HG03060 (cell line): Measurements from ENCODE around the gene VAMP8.
A peak's percentile ranks its signal among the peaks of the same experiment; 100 is the strongest.
"Not testable (repeated sequence)": the region's sequence is repeated elsewhere in the genome, so short reads cannot be mapped to it uniquely, and the experiment has no call there.

Experiments used
- ATAC-seq: cut with Tn5 transposase; IDR thresholded peaks from one replicate; pipeline ENCODE4 v1.9.1; 2021; ENCODE audit warnings: low read depth, moderate number of reproducible peaks; ENCODE audit not compliant: unreplicated experiment

VAMP8 gene

GRCh38 chr2:85547089-85547858 is 30.1 kb upstream of the VAMP8 start:
- ATAC-seq: no peak

GRCh38 chr2:85547859-85548607 is 29.4 kb upstream of the VAMP8 start:
- no peak for ATAC-seq

GRCh38 chr2:85548608-85548900 is 28.8 kb upstream of the VAMP8 start:
- ATAC-seq: no peak

GRCh38 chr2:85549095-85549494 is 28.3 kb upstream of the VAMP8 start:
- ATAC-seq: no peak

DNA sequence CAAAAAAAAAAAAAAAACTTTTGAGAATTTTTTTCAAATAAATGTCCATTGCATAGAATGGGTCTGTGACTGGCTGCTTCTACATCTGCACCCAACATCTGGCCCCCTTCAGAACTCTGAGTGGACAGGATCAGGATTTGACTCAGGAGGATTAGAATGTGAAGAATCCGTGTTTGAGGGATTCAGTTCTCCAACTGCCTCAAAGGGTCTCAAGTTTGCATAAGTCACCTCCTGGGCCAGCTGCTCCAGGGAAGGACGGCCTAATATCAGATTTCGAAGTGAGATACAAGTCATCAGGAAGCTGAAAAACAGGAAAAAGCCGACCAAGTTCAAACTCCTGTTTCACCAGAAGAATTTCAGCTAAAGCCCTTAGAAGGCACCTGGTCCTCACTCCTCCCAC is 27.6 kb upstream of the VAMP8 start:
- no peak for ATAC-seq

DNA sequence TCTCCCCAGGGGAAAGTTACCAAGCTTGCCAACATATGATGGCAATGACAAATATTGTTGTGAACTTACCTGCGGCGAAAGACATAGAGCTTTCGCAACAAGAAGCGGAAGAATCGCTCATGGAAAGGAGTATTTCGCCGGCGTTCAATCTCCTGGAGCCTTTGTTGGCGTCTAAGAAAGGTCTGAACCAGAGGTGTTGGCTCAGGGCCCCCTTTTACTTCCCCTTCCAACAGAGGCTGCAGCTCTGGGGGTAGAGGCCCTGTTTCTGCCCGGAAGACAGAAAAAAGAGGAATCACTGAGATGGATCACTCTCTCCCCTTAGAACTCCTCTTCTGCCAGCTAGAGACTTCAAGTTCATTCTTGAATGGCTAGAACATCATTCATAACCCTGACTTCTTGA is 26.9 kb upstream of the VAMP8 start:
- no peak for ATAC-seq

DNA sequence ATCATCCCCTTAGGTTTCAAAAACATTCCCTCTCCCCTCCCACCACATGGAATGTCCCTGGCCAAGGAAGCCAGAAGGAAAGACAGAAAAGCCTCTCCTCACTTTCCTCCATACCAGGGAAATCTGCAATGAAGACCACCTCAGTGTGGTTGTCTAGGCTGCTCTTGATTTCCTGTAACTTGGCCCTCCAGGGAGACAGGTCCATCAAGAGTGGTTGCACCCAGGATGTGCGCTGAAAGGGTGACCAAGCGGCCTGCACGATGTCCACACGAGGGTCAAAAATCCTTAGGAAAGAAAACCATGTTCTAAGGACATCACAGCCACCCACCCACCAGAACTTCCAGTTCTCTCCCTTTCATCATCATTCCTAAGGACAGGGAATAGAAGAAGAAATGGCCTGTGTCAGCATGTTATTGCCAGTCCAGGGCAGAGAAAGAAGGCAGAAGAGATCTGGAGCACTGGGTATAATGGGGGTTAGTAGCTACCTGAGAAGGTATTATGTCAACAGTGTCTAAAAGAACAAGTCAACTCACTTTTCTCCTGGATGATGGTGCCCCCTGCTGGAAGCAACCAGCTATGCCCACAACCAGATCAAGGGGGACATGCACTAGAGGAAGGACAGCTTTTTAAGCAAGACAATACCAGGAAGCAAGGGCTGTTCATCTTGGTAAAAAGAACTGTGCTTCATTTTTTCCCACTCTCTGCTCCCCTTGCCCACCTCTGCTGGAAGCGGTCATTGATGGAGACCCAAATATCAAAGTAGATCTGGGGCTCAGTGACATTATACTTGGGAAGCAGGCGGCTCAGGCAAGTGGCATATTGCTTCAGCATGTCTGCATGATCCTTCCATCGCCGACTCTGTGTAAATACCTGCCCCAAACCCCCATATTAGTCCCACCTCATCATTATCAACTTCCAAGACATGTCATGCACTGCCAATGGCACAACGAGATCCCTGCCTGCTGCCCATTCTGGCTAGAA is 25.4 kb upstream of the VAMP8 start:
- no peak for ATAC-seq

DNA sequence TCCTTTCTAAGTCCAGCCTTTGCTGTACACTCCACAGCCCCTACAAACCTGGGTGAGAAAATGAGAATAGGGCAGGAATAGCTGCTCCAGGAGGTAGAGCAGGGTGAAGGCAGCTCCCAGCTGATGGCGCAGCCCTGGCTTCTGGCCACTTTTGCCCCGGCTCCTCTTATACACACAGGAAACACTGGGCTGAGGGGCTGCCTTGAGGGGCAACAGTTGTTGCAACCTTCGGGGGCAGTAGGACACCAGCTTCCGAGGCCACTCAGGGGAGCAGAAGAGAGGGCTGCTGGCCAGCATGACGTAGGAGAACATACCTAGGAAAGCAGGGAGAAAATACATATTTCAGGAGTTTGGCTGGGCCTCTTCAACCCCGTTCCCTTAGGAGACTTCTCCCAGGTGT is 24.2 kb upstream of the VAMP8 start:
- no peak for ATAC-seq

GRCh38 chr2:85554980-85555612 is 22.3 kb upstream of the VAMP8 start:
- no peak for ATAC-seq

DNA sequence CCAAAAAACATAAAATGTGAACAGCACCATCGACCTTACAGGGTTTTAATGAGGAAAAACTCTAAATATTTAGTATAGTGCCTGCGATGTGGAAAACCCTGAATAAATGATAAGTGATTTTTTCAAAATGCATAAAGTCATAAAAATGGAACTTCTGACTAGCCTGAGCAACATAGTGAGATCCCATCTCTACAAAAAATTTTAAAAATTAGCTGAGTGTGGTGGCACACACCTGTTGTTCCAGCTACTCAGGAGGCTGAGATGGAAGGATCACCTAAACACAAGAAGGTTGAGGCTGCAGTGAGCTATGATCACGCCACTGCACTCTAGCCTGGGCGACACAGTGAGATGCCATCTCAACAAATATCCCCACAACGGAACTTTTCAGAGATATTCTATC is 20.3 kb upstream of the VAMP8 start:
- ATAC-seq: no peak

DNA sequence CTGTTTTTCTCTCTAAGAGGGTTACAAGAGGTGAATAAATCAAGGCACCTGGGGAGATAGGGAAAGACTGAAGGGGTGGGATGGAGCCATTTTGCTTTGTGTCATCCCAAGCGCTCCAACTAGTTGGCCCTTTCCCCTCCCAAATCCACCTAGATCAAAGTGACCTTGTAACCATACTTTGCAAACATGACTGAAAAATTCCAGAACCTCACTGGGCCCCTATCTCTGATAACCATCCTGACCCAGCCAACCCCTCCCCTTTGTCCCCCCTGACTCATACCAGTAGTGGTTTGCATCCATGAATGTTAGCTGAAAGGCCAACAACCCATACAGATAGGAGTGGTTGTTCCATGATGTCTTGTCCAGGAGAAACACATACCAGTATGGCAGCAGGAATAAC is 19.2 kb upstream of the VAMP8 start:
- no peak for ATAC-seq

DNA sequence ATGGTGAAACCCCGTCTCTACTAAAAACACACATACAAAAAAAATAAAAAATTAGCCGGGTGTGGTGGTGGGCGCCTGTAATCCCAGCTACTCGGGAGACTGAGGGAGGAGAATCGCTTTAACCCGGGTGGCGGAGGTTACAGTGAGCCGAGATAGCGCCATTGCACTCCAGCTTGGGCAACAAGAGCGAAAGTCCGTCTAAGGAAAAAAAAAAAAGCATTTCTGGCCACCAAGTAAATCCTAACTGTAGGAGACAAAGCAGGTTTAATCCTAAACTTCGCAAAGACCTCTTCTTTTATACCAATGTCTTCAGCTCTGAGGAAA is 17.0 kb upstream of the VAMP8 start:
- not testable (repeated sequence) for ATAC-seq

GRCh38 chr2:85560812-85561279 is 16.5 kb upstream of the VAMP8 start:
- no peak for ATAC-seq

DNA sequence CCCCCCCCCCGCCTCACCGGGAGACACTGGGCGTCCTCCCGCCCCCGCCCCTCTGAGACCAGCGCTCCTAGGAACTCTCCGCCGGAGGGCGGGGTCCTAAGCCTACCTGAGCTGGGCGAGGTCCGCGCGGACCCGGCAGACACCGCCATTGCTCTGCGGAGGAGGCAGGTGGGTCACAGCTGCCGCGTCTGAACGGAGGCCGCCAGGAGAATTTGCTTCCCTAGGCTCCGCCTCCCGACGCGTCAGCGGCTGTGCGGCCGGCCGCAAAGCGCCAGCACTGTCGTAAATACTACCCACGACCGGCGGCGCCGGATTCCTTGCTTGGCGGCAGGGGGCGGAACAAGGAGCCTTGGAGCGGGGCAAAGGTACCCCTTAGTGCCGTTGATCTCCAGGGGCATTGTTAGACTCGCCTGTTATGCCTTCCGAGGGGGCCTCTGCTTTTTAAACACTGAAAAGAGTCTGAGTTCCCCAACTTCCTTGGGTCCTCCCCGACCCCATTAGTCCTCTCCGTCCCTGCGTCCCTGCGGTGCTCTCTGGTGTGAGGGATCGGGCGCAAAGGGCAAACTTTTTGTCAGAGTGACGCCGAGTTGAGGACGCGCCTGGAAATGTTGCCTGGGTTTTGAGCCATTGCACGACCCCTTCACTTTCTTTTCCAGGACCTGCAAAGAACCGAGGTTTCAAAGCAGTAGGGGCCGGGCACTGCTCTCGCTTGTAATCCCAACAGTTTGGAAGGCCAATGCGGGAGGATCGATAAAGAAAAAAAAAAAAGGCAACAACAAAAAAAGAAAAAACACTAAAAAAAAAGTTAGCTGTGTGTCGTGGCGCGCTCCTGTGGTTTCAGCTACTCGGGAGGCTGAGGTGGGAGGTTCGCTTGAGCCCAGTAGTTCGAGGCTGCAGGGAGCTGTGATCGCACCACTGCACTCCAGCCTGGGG is 15.8 kb upstream of the VAMP8 start, which contains the start of gene GGCX:
Gene GGCX (minus strand): TSS at position 214 of the 933 bp plus-strand sequence. CDS start 65 bp downstream, at position 149.
- peak; percentile 79 for ATAC-seq

GRCh38 chr2:85564144-85564563 is 13.2 kb upstream of the VAMP8 start:
- no peak for ATAC-seq

DNA sequence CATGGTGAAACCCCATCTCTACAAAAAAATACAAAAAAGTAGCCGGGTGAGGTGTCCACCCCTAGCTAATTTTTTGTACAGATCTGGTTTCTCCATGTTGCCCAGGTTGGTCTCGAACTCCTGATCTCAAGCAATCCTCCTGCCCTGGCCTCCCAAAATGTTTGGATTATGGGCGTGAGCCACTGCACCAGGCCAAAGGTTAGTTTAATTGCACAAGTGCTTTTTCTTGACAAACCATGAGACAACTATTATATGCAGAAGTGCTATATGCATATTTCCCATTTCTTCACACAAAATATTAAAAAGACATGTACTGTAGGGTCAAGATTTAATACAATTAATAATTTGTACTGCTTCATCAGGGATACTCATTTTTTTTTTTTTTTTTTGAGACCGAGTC is 11.1 kb upstream of the VAMP8 start:
- no peak for ATAC-seq

DNA sequence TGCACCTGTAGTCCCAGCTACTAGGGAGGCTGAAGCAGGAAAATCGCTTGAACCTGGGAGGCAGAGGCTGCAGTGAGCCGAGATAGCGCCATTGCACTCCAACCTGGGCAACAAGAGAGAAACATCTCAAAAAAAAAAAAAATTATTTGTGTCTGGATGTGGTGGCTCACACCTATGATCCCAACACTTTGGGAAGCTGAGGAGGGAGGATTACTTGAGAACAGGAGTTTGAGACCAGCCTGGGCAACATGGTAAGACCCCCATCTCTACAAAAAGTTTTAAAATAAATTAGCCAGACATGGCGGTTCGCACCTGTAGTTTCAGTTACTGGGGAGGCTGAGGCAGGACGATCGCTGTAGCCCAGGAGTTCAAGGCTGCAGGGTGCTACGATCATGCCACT is 1.6 kb upstream of the VAMP8 start:
- ATAC-seq: no peak

DNA sequence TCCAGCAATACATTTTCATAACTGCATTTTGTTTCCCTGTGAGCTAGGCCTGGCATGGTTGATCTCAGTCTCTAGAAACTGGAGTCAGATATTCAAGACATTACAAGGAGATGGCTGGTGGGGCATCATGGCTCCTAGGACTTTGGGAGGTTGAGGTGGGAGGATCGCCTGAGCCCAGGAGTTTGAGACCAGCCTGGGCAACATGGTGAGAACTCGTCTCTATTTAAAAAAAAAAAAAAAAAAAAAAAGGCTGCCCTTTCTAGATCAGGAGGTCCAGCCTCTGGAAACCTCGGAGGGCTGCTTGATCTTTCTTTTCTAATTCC is 362 bp upstream of the VAMP8 start:
- no peak for ATAC-seq
